HEK293 (cell line): ENCODE measurements around the gene EFEMP2.

Source experiments
- TCF7L2 ChIP-seq: IDR thresholded peaks from 2 replicates; pipeline ENCODE4 v1.6.1; 2011; ENCODE audit warnings: low read depth, mild to moderate bottlenecking, inconsistent platforms, low read length, moderate library complexity, borderline replicate concordance
- TF ChIP-seq, protein P1 (sequence below): fragments of 450-650 bp; formaldehyde crosslinking; IDR thresholded peaks from 2 replicates; pipeline ENCODE4 v1.5.1; 2016; ENCODE audit warnings: missing biosample characterization, missing genetic modification characterization

DNA sequence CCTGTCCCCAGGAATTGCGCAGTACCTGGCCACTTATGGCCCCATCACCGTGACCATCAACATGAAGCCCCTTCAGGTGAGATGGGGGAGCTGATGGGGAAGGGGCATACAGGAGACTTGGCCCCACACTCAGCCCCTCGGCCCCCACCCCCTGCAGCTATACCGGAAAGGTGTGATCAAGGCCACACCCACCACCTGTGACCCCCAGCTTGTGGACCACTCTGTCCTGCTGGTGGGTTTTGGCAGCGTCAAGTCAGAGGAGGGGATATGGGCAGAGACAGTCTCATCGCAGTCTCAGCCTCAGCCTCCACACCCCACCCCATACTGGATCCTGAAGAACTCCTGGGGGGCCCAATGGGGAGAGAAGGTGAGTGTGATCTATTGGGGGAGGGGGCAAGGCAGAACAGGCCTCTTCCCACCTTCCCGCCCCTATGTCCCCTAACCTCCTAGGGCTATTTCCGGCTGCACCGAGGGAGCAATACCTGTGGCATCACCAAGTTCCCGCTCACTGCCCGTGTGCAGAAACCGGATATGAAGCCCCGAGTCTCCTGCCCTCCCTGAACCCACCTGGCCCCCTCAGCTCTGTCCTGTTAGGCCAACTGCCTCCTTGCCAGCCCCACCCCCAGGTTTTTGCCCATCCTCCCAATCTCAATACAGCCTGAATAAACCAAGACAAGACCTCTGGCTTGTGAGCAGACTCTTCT, 10.6 kb upstream of the EFEMP2 start:
- TF ChIP-seq TCF7L2 = no peak
- TF ChIP-seq, protein P1, sequence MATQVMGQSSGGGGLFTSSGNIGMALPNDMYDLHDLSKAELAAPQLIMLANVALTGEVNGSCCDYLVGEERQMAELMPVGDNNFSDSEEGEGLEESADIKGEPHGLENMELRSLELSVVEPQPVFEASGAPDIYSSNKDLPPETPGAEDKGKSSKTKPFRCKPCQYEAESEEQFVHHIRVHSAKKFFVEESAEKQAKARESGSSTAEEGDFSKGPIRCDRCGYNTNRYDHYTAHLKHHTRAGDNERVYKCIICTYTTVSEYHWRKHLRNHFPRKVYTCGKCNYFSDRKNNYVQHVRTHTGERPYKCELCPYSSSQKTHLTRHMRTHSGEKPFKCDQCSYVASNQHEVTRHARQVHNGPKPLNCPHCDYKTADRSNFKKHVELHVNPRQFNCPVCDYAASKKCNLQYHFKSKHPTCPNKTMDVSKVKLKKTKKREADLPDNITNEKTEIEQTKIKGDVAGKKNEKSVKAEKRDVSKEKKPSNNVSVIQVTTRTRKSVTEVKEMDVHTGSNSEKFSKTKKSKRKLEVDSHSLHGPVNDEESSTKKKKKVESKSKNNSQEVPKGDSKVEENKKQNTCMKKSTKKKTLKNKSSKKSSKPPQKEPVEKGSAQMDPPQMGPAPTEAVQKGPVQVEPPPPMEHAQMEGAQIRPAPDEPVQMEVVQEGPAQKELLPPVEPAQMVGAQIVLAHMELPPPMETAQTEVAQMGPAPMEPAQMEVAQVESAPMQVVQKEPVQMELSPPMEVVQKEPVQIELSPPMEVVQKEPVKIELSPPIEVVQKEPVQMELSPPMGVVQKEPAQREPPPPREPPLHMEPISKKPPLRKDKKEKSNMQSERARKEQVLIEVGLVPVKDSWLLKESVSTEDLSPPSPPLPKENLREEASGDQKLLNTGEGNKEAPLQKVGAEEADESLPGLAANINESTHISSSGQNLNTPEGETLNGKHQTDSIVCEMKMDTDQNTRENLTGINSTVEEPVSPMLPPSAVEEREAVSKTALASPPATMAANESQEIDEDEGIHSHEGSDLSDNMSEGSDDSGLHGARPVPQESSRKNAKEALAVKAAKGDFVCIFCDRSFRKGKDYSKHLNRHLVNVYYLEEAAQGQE (tag by site-specific recombination) = no peak
